DND-41 (cell line): ENCODE results near the gene VSNL1.

ENCODE experiments used
- ATAC-seq: fragments of 200-7000 bp; cut with Tn5 transposase; 3 replicates; pipeline ENCODE4 v1.9.1; 2021; ENCODE audit warnings: low read depth; ENCODE audit not compliant: insufficient read depth
- DNase-seq: peaks from one replicate; pipeline ENCODE4 v3.0.0-alpha.2; 2020
- H2AFZ ChIP-seq: 2 replicates; pipeline ENCODE4 v1.6.0; 2012; ENCODE audit warnings: low read depth, low read length
- H3K27ac ChIP-seq: 2 replicates; pipeline ENCODE4 v1.5.1; 2012; ENCODE audit warnings: low read length, inconsistent platforms
- H3K27me3 ChIP-seq: fragments of 200-600 bp; sonication (generic); 2 replicates; pipeline ENCODE4 v1.6.0; 2012; ENCODE audit warnings: low read length, mild to moderate bottlenecking, inconsistent platforms; ENCODE audit not compliant: insufficient read depth, poor library complexity
- H3K36me3 ChIP-seq: 2 replicates; pipeline ENCODE4 v1.5.1; 2012; ENCODE audit warnings: low read length, inconsistent platforms; ENCODE audit not compliant: insufficient read depth
- H3K4me1 ChIP-seq: 2 replicates; pipeline ENCODE4 v1.5.1; 2012; ENCODE audit warnings: mild to moderate bottlenecking, low read length; ENCODE audit not compliant: insufficient read depth
- H3K4me2 ChIP-seq: 2 replicates; pipeline ENCODE4 v1.6.0; 2012; ENCODE audit warnings: mild to moderate bottlenecking, moderate library complexity, low read length, inconsistent platforms; ENCODE audit not compliant: insufficient read depth
- H3K4me3 ChIP-seq, 2 experiments: fragments of 200-600 bp in 1 of 2; shearing (Covaris generic) in 1 of 2; 2 replicates each; pipeline ENCODE4 v1.5.1; 2012 to 2016; ENCODE audit warnings: inconsistent platforms in 2 of 2, low read length in 2 of 2, mild to moderate bottlenecking in 2 of 2, low read depth in 1 of 2, moderate library complexity in 1 of 2
- H3K79me2 ChIP-seq: 2 replicates; pipeline ENCODE4 v1.6.0; 2012; ENCODE audit warnings: low read length, inconsistent platforms; ENCODE audit not compliant: insufficient read depth
- H3K9ac ChIP-seq: 2 replicates; pipeline ENCODE4 v1.6.0; 2012; ENCODE audit warnings: low read depth, mild to moderate bottlenecking, inconsistent platforms, low read length, moderate library complexity
- H3K9me3 ChIP-seq: 2 replicates; pipeline ENCODE4 v1.5.1; 2012; ENCODE audit warnings: low read length, moderate library complexity, mild to moderate bottlenecking, inconsistent platforms; ENCODE audit not compliant: insufficient read depth, severe bottlenecking
- H4K20me1 ChIP-seq: 2 replicates; pipeline ENCODE4 v1.6.0; 2012; ENCODE audit warnings: low read length; ENCODE audit not compliant: insufficient read depth
- EZH2 ChIP-seq: IDR thresholded peaks from 3 replicates; pipeline ENCODE4 v1.6.1; 2012; ENCODE audit warnings: borderline replicate concordance, low read depth, mild to moderate bottlenecking, moderate library complexity, low read length, inconsistent platforms; ENCODE audit not compliant: severe bottlenecking
- TF ChIP-seq, protein P1 (sequence below): IDR thresholded peaks from 2 replicates; pipeline ENCODE4 v1.5.1; 2012; ENCODE audit warnings: borderline replicate concordance, low read length, moderate library complexity, mild to moderate bottlenecking; ENCODE audit not compliant: poor library complexity, severe bottlenecking; ENCODE audit errors: extremely low read depth

Gene VSNL1

DNA sequence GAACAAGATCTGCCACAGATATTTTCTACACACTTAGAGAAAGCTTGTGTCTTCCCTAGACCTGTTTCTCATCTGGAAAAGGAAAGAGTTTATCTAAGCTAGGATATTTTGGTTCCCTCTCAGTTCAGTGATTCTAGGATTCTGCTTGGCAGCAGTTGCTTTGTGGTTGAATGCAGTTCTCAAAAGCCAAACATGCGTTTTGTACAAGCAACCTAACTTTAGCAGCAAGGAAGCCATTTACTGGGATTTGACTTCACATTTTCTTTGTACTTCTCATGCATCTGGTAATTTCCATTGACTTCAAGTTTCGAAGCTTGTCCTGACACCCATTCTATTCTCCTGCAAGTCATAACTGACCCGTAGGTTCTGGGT lies 33.3 kb downstream of the VSNL1 start:
- H3K79me2 ChIP-seq = no peaks in the 10 kb centered on the region
- no peak overlapping the region for H3K4me2 ChIP-seq
- H3K4me1 ChIP-seq = no peaks in the 10 kb centered on the region
- H3K9me3 ChIP-seq = no peaks in the 10 kb centered on the region
- H3K36me3 ChIP-seq = no peaks in the 10 kb centered on the region
- no peaks in the 10 kb centered on the region for H3K27me3 ChIP-seq
- H3K9ac ChIP-seq = no peak overlapping the region
- ATAC-seq = no peak
- H3K27ac ChIP-seq = no peak overlapping the region
- no peak overlapping the region for H2AFZ ChIP-seq
- TF ChIP-seq, protein P1, sequence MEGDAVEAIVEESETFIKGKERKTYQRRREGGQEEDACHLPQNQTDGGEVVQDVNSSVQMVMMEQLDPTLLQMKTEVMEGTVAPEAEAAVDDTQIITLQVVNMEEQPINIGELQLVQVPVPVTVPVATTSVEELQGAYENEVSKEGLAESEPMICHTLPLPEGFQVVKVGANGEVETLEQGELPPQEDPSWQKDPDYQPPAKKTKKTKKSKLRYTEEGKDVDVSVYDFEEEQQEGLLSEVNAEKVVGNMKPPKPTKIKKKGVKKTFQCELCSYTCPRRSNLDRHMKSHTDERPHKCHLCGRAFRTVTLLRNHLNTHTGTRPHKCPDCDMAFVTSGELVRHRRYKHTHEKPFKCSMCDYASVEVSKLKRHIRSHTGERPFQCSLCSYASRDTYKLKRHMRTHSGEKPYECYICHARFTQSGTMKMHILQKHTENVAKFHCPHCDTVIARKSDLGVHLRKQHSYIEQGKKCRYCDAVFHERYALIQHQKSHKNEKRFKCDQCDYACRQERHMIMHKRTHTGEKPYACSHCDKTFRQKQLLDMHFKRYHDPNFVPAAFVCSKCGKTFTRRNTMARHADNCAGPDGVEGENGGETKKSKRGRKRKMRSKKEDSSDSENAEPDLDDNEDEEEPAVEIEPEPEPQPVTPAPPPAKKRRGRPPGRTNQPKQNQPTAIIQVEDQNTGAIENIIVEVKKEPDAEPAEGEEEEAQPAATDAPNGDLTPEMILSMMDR = no peak
- no peak for TF ChIP-seq EZH2
- no peaks in the 10 kb centered on the region for H4K20me1 ChIP-seq
- H3K4me3 ChIP-seq = no peak overlapping the region
- DNase-seq = no peak

DNA sequence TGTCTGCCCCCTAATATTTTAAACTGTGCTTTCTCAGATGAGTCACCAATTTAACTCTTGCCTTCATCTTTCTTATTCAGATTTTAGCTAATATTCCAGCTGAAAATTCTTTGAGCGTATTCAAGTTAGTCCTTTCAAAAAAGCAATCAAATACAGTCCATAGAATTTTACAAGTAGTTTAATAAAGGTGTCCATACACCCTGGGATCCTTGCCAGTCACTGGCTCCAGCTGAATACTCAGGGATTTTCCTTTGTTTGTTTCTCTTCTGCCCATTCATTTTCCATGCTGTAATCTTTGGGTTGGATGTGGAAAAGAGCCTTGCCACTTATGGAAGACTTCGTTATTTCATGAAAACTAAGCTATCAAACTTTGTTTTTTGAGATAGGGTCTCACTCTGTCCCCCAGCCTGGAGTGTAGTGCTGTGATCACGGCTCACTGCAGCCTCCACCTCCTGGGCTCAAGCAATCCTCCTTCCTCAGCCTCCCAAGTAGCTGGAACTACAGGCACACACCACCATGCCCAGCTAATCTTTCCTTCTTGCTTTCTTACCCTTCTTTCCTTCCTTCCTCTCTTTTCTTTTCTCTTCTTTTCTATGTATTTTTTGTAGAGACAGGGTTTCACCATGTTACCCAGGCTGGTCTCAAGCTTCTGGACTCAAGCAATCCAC lies 34.0 kb downstream of the VSNL1 start:
- Histone ChIP-seq H3K36me3 (no peaks in the 10 kb centered on the region), H3K4me2 (no peak overlapping the region), H3K27ac (no peak overlapping the region), H3K9me3 (no peaks in the 10 kb centered on the region), H3K4me3 (no peak overlapping the region), H4K20me1 (no peaks in the 10 kb centered on the region), H2AFZ (no peak overlapping the region), H3K9ac (no peak overlapping the region), H3K79me2 (no peaks in the 10 kb centered on the region), H3K4me1 (no peaks in the 10 kb centered on the region), H3K27me3 (no peaks in the 10 kb centered on the region)
- no peak for ATAC-seq
- no peak for DNase-seq
- TF ChIP-seq, protein P1 = no peak
- no peak for TF ChIP-seq EZH2

DNA sequence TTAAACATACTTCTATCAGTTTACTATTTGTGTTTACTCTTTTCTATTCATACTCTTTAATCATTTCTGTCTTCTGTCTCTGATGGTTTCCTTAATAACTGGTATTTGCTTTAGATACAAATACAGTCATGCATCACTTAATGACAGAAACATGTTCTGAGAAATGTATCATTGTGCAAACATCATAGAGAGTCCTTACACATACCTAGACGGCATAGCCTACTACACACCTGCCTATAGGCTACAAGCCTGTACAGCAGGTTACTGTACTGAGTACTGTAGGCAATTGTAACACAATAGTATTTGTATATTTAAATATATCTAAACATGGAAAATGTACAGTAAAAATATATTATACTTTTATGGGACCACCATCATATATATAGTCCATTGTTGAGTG lies 36.3 kb downstream of the VSNL1 start:
- Histone ChIP-seq H3K27ac (no peak overlapping the region), H3K9ac (no peak overlapping the region), H3K27me3 (no peaks in the 10 kb centered on the region), H4K20me1 (no peaks in the 10 kb centered on the region), H3K4me1 (no peaks in the 10 kb centered on the region), H2AFZ (no peak overlapping the region), H3K4me3 (no peak overlapping the region), H3K36me3 (no peaks in the 10 kb centered on the region), H3K4me2 (no peak overlapping the region), H3K79me2 (no peaks in the 10 kb centered on the region), H3K9me3 (no peaks in the 10 kb centered on the region)
- ATAC-seq (no peak), DNase-seq (no peak)
- TF ChIP-seq EZH2 = no peak
- TF ChIP-seq, protein P1 = no peak
